Measurements from ENCODE around the gene ABCB9. TPM values are rescaled to one million over a fixed set of nuclear protein-coding genes. Genes with fewer than 3 reads are reported as not detected.

The ABCB9 gene
- total RNA-seq, 1 donor from 2014 or later = 6.9 TPM

Small RNA genes within 50 kb of the gene (microRNA-seq; reads per million reads assigned to microRNA genes)
- not detected for gene MIR4304

Other genes with a start within 250 kb of the ABCB9 start
- not detected in 2 replicates for gene HCAR3, start 249.7 kb downstream of the ABCB9 start, total RNA-seq
- gene HCAR1, start 235.6 kb downstream of the ABCB9 start, total RNA-seq = not detected in 2 replicates
- 45.5 and 60.7 TPM in 2 replicates for gene DENR, start 213.6 kb downstream of the ABCB9 start, total RNA-seq
- gene CCDC62, start 191.9 kb downstream of the ABCB9 start, total RNA-seq = 1.2 and 1.6 TPM in 2 replicates
- gene HIP1R, start 131.0 kb downstream of the ABCB9 start, total RNA-seq = 10.0 and 25.0 TPM in 2 replicates
- gene VPS37B, start 70.3 kb downstream of the ABCB9 start, total RNA-seq = 82.4 and 86.7 TPM in 2 replicates
- 15.3 and 20.8 TPM in 2 replicates for gene OGFOD2, start 8.8 kb upstream of the ABCB9 start, total RNA-seq
- gene ARL6IP4, start 14.2 kb upstream of the ABCB9 start, total RNA-seq = 189 and 192 TPM in 2 replicates
- 2.4 and 7.2 TPM in 2 replicates for gene PITPNM2, start 184.6 kb upstream of the ABCB9 start, total RNA-seq